MM.1S (cell line): ENCODE data around the gene ANKRD6.

ENCODE experiments used
- DNase-seq: peaks from one replicate; pipeline ENCODE4 v3.0.0-alpha.2; 2015
- H2AFZ ChIP-seq: fragments of 300-600 bp; sonication (generic); 2 replicates; pipeline ENCODE4 v1.6.0; 2016; ENCODE audit warnings: antibody characterized with exemption, low read length
- H3F3A ChIP-seq: fragments of 300-600 bp; sonication (generic); 2 replicates; pipeline ENCODE4 v1.6.1; 2016; ENCODE audit warnings: mild to moderate bottlenecking, antibody characterized with exemption, low read length, moderate library complexity, mixed read lengths; ENCODE audit not compliant: insufficient read depth
- H3K27ac ChIP-seq: fragments of 300-600 bp; sonication (generic); 2 replicates; pipeline ENCODE4 v1.5.1; 2016; ENCODE audit warnings: mild to moderate bottlenecking, low read length
- H3K27me3 ChIP-seq: fragments of 300-600 bp; sonication (generic); replicated peaks from 2 replicates; pipeline ENCODE4 v1.6.0; 2016; ENCODE audit warnings: low read length; ENCODE audit not compliant: insufficient read depth
- H3K36me3 ChIP-seq: fragments of 300-600 bp; sonication (generic); replicated peaks from 2 replicates; pipeline ENCODE4 v1.6.1; 2016; ENCODE audit warnings: mild to moderate bottlenecking, low read length, mixed read lengths; ENCODE audit not compliant: insufficient read depth
- H3K4me1 ChIP-seq: fragments of 300-600 bp; sonication (generic); 2 replicates; pipeline ENCODE4 v1.6.1; 2016; ENCODE audit warnings: low read length, mixed read lengths
- H3K4me2 ChIP-seq: fragments of 300-600 bp; sonication (generic); 2 replicates; pipeline ENCODE4 v1.6.0; 2016; ENCODE audit warnings: low read depth, low read length
- H3K4me3 ChIP-seq: fragments of 300-600 bp; sonication (generic); 2 replicates; pipeline ENCODE4 v1.5.1; 2016; ENCODE audit warnings: low read length, mixed read lengths
- H3K79me2 ChIP-seq: fragments of 300-600 bp; sonication (generic); 2 replicates; pipeline ENCODE4 v1.6.1; 2016; ENCODE audit warnings: mixed run types, low read length, mixed read lengths
- H3K9ac ChIP-seq: fragments of 300-600 bp; sonication (generic); 2 replicates; pipeline ENCODE4 v1.6.1; 2016; ENCODE audit warnings: low read length, mixed read lengths
- H3K9me2 ChIP-seq: fragments of 300-600 bp; sonication (generic); replicated peaks from 2 replicates; pipeline ENCODE4 v1.6.1; 2016; ENCODE audit warnings: mild to moderate bottlenecking, low read length, mixed read lengths; ENCODE audit not compliant: insufficient read depth
- H3K9me3 ChIP-seq: fragments of 300-600 bp; sonication (generic); replicated peaks from 2 replicates; pipeline ENCODE4 v1.6.1; 2016; ENCODE audit warnings: mild to moderate bottlenecking, low read length, mixed read lengths; ENCODE audit not compliant: insufficient read depth
- H4K20me1 ChIP-seq: fragments of 300-600 bp; sonication (generic); 2 replicates; pipeline ENCODE4 v1.6.1; 2016; ENCODE audit warnings: mild to moderate bottlenecking, low read length, moderate library complexity, mixed read lengths; ENCODE audit not compliant: insufficient read depth
- CTCF ChIP-seq: fragments of 300-600 bp; sonication (generic); IDR thresholded peaks from 2 replicates; pipeline ENCODE4 v1.5.1; 2016; ENCODE audit warnings: antibody characterized with exemption, low read length, mixed read lengths
- EZH2 ChIP-seq: fragments of 300-600 bp; sonication (generic); optimal IDR thresholded peaks from 2 replicates; pipeline ENCODE3; 2017; ENCODE audit warnings: low read depth, mild to moderate bottlenecking, antibody characterized with exemption, low read length, mixed read lengths
- EZH2phosphoT487 ChIP-seq: fragments of 300-600 bp; sonication (generic); IDR thresholded peaks from 2 replicates; pipeline ENCODE4 v1.6.1; 2018; ENCODE audit warnings: antibody characterized with exemption, low read length

ANKRD6 gene

GRCh38 chr6:89596484-89596883 lies 163.5 kb downstream of the ANKRD6 start:
- DNase-seq, result no peak
- Histone ChIP-seq H3F3A (peaks cover 8% of the 10 kb centered on the region; the same call in 1 of the 2 replicates), H3K4me3 (no peak overlapping the region)

GRCh38 chr6:89597372-89597771 lies 164.4 kb downstream of the ANKRD6 start:
- H4K20me1 ChIP-seq, result no peaks in the 10 kb centered on the region

More at GRCh38 chr6:89596484-89596883, 163.5 kb downstream of the ANKRD6 start:
- Histone ChIP-seq H3K27ac (peak overlapping the region; percentile 9; the same call in 1 of the 2 replicates), H3K27me3 (no peaks in the 10 kb centered on the region), H2AFZ (no peak overlapping the region), H3K9me3 (no peaks in the 10 kb centered on the region), H3K36me3 (no peaks in the 10 kb centered on the region), H3K4me2 (no peak overlapping the region), H4K20me1 (no peaks in the 10 kb centered on the region), H3K79me2 (no peaks in the 10 kb centered on the region), H3K4me1 (peaks cover 30% of the 10 kb centered on the region), H3K9ac (no peak overlapping the region), H3K9me2 (no peaks in the 10 kb centered on the region)
- TF ChIP-seq CTCF, result no peak
- no peak for TF ChIP-seq EZH2
- no peak for TF ChIP-seq EZH2phosphoT487

GRCh38 chr6:89597988-89598387 lies 165.0 kb downstream of the ANKRD6 start:
- DNase-seq, result no peak
- H2AFZ ChIP-seq, result no peak overlapping the region

More at GRCh38 chr6:89597372-89597771, 164.4 kb downstream of the ANKRD6 start:
- Histone ChIP-seq H3K79me2 (no peaks in the 10 kb centered on the region), H2AFZ (no peak overlapping the region), H3K9me3 (no peaks in the 10 kb centered on the region), H3K9me2 (no peaks in the 10 kb centered on the region), H3K4me3 (no peak overlapping the region), H3K9ac (no peak overlapping the region), H3K4me1 (peaks cover 30% of the 10 kb centered on the region), H3F3A (peaks cover 8% of the 10 kb centered on the region; the same call in 1 of the 2 replicates), H3K4me2 (0 out of 2 replicates have a peak overlapping the region, but pooled peaks have one; percentile 12), H3K36me3 (no peaks in the 10 kb centered on the region), H3K27ac (peak overlapping the region; percentile 14; the same call in 1 of the 2 replicates), H3K27me3 (no peaks in the 10 kb centered on the region)
- no peak for DNase-seq
- no peak for TF ChIP-seq EZH2
- TF ChIP-seq EZH2phosphoT487, result no peak
- TF ChIP-seq CTCF, result no peak

More at GRCh38 chr6:89597988-89598387, 165.0 kb downstream of the ANKRD6 start:
- Histone ChIP-seq H3K4me3 (no peak overlapping the region), H3K79me2 (no peaks in the 10 kb centered on the region), H3K9me2 (no peaks in the 10 kb centered on the region), H3K4me2 (0 out of 2 replicates have a peak overlapping the region, but pooled peaks have one; percentile 12), H3K9me3 (no peaks in the 10 kb centered on the region), H3K36me3 (no peaks in the 10 kb centered on the region), H3K9ac (no peak overlapping the region), H3F3A (peaks cover 8% of the 10 kb centered on the region; the same call in 1 of the 2 replicates), H3K27ac (peak overlapping the region; percentile 14; the same call in 1 of the 2 replicates), H4K20me1 (no peaks in the 10 kb centered on the region), H3K4me1 (peaks cover 30% of the 10 kb centered on the region), H3K27me3 (no peaks in the 10 kb centered on the region)
- TF ChIP-seq CTCF, result peak; percentile 34
- TF ChIP-seq EZH2, result no peak
- no peak for TF ChIP-seq EZH2phosphoT487
